GM10266 (cell line): Measurements from ENCODE around the gene IQCC.

Experiments used
- DNase-seq: peaks from one replicate; pipeline ENCODE4 v3.0.0; 2012; ENCODE audit errors: extremely low spot score
- CTCF ChIP-seq: IDR thresholded peaks from 2 replicates; pipeline ENCODE4 v1.5.1; 2012; ENCODE audit warnings: mild to moderate bottlenecking, low read depth; ENCODE audit not compliant: control insufficient read depth, insufficient read depth; ENCODE audit errors: missing control alignments

Gene IQCC

GRCh38 chr1:32201011-32201855 is 4.2 kb upstream of the IQCC start:
- peak; percentile 79 for DNase-seq
- TF ChIP-seq CTCF = peak; percentile 24

- DNase-seq = no peak
- TF ChIP-seq CTCF = no peak
Observed at GRCh38 chr1:32204943-32205361, 519 bp upstream of the IQCC start.

- DNase-seq = no peak
- no peak for TF ChIP-seq CTCF
Observed at GRCh38 chr1:32208469-32208868, 3.0 kb downstream of the IQCC start.

GRCh38 chr1:32208891-32209328 is 3.4 kb downstream of the IQCC start, which contains the start of gene DCDC2B:
DCDC2B (plus strand) TSS chr1:32209089; CDS start chr1:32209094, 5 bp downstream.
- TF ChIP-seq CTCF = no peak
- no peak for DNase-seq

- TF ChIP-seq CTCF = peak; percentile 82
Observed at GRCh38 chr1:32215629-32216480, 10.4 kb downstream of the IQCC start.

GRCh38 chr1:32216566-32216965 is 11.1 kb downstream of the IQCC start:
- no peak for DNase-seq
- no peak for TF ChIP-seq CTCF

More at GRCh38 chr1:32215629-32216480, 10.4 kb downstream of the IQCC start:
- DNase-seq = peak; percentile 59
